OCI-LY1 (cell line): ENCODE data around the gene SFI1.
"Not testable (repeated sequence)": the region's sequence is repeated elsewhere in the genome, so short reads cannot be mapped to it uniquely, and the experiment has no call there.

Experiments used
- H2AFZ ChIP-seq: fragments of 200-600 bp; sonication (generic), shearing (Covaris generic); 2 replicates; pipeline ENCODE4 v1.6.0; 2014; ENCODE audit warnings: antibody characterized with exemption, mild to moderate bottlenecking, low read length
- H3F3A ChIP-seq: fragments of 200-600 bp; sonication (generic), shearing (Covaris generic); 2 replicates; pipeline ENCODE4 v1.6.0; 2014; ENCODE audit warnings: mild to moderate bottlenecking, antibody characterized with exemption, low read length, moderate library complexity; ENCODE audit not compliant: insufficient read depth
- H3K27ac ChIP-seq: fragments of 200-600 bp; sonication (generic); 2 replicates; pipeline ENCODE4 v1.5.1; 2014; ENCODE audit warnings: low read length, mixed run types, mild to moderate bottlenecking, low read depth; ENCODE audit not compliant: poor library complexity, severe bottlenecking
- H3K27me3 ChIP-seq: fragments of 200-600 bp; sonication (generic); 2 replicates; pipeline ENCODE4 v1.6.0; 2014; ENCODE audit warnings: antibody characterized with exemption, mild to moderate bottlenecking, low read length, moderate library complexity; ENCODE audit not compliant: insufficient read depth
- H3K36me3 ChIP-seq: fragments of 200-600 bp; sonication (generic); 2 replicates; pipeline ENCODE4 v1.6.1; 2014; ENCODE audit warnings: mild to moderate bottlenecking, antibody characterized with exemption, low read length, moderate library complexity, mixed read lengths; ENCODE audit not compliant: insufficient read depth
- H3K4me1 ChIP-seq: fragments of 200-600 bp; sonication (generic); 2 replicates; pipeline ENCODE4 v1.5.1; 2014; ENCODE audit warnings: mild to moderate bottlenecking, low read length, moderate library complexity; ENCODE audit not compliant: insufficient read depth, severe bottlenecking
- H3K4me2 ChIP-seq: fragments of 200-600 bp; sonication (generic), shearing (Covaris generic); 2 replicates; pipeline ENCODE4 v1.6.1; 2014; ENCODE audit warnings: low read length
- H3K4me3 ChIP-seq: fragments of 200-600 bp; sonication (generic); 2 replicates; pipeline ENCODE4 v1.5.1; 2014; ENCODE audit warnings: low read length, low read depth, mild to moderate bottlenecking, mixed read lengths; ENCODE audit not compliant: poor library complexity, severe bottlenecking
- H3K79me2 ChIP-seq: fragments of 200-600 bp; shearing (Covaris generic); 2 replicates; pipeline ENCODE4 v1.6.1; 2016; ENCODE audit warnings: mixed run types, low read length, mixed read lengths; ENCODE audit not compliant: insufficient read depth
- H3K9ac ChIP-seq: fragments of 200-600 bp; sonication (generic), shearing (Covaris generic); 2 replicates; pipeline ENCODE4 v1.6.1; 2014; ENCODE audit warnings: mild to moderate bottlenecking, low read length, mixed read lengths
- H3K9me2 ChIP-seq: fragments of 200-600 bp; sonication (generic), shearing (Covaris generic); 2 replicates; pipeline ENCODE4 v1.6.1; 2014; ENCODE audit warnings: low read depth, mild to moderate bottlenecking, low read length, mixed read lengths
- H3K9me3 ChIP-seq: fragments of 200-600 bp; shearing (Covaris generic); 2 replicates; pipeline ENCODE4 v1.6.1; 2014; ENCODE audit warnings: low read length, mixed read lengths
- H4K20me1 ChIP-seq: fragments of 200-600 bp; sonication (generic), shearing (Covaris generic); 2 replicates; pipeline ENCODE4 v1.6.0; 2016; ENCODE audit warnings: mild to moderate bottlenecking, low read length; ENCODE audit not compliant: insufficient read depth
- CTCF ChIP-seq: fragments of 200-600 bp; sonication (generic), shearing (Covaris generic); IDR thresholded peaks from 2 replicates; pipeline ENCODE4 v1.5.1; 2017; ENCODE audit warnings: mild to moderate bottlenecking, antibody characterized with exemption, low read length, moderate library complexity, mixed read lengths
- EZH2 ChIP-seq: fragments of 200-600 bp; sonication (generic), shearing (Covaris generic); IDR thresholded peaks from 2 replicates; pipeline ENCODE4 v1.8.0; 2017; ENCODE audit warnings: borderline replicate concordance, mixed run types, mild to moderate bottlenecking, antibody characterized with exemption, low read length, moderate library complexity, mixed read lengths

SFI1 gene

GRCh38 chr22:31475800-31476199 is 20.5 kb upstream of the SFI1 start:
- no peaks in the 10 kb centered on the region for H3K9me2 ChIP-seq
- no peaks in the 10 kb centered on the region for H4K20me1 ChIP-seq
- H3K36me3 ChIP-seq: peaks cover 79% of the 10 kb centered on the region
- H3K27me3 ChIP-seq: no peaks in the 10 kb centered on the region
- no peaks in the 10 kb centered on the region for H3F3A ChIP-seq
- peaks cover 15% of the 10 kb centered on the region for H3K4me1 ChIP-seq
- H3K4me2 ChIP-seq: no peak overlapping the region
- no peak overlapping the region for H2AFZ ChIP-seq
- H3K4me3 ChIP-seq: no peak overlapping the region
- no peak overlapping the region for H3K9ac ChIP-seq
- peaks cover 26% of the 10 kb centered on the region for H3K79me2 ChIP-seq
- no peaks in the 10 kb centered on the region for H3K9me3 ChIP-seq
- H3K27ac ChIP-seq: no peak overlapping the region
- no peak for TF ChIP-seq EZH2
- TF ChIP-seq CTCF: no peak

GRCh38 chr22:31477329-31477728 is 19.0 kb upstream of the SFI1 start:
- Histone ChIP-seq H3K9ac (peak overlapping the region; percentile 27; the same call in 1 of the 2 replicates), H3K4me1 (peaks cover 15% of the 10 kb centered on the region), H3K4me2 (peak overlapping the region; percentile 45; the same call in 1 of the 2 replicates), H3K4me3 (no peak overlapping the region), H4K20me1 (no peaks in the 10 kb centered on the region), H3K27ac (peak overlapping the region; percentile 81), H3K9me3 (no peaks in the 10 kb centered on the region), H3K27me3 (no peaks in the 10 kb centered on the region), H3K9me2 (no peaks in the 10 kb centered on the region), H3F3A (no peaks in the 10 kb centered on the region), H3K36me3 (peaks cover 80% of the 10 kb centered on the region), H2AFZ (no peak overlapping the region), H3K79me2 (peaks cover 26% of the 10 kb centered on the region)
- no peak for TF ChIP-seq EZH2

- TF ChIP-seq CTCF: no peak
- Histone ChIP-seq H3K79me2 (peaks cover 26% of the 10 kb centered on the region), H3K9ac (no peak overlapping the region)
Measured at GRCh38 chr22:31481129-31481528, 15.2 kb upstream of the SFI1 start.

GRCh38 chr22:31482470-31482869 is 13.9 kb upstream of the SFI1 start:
- not testable (repeated sequence) for H3K9me3 ChIP-seq

More at GRCh38 chr22:31481129-31481528, 15.2 kb upstream of the SFI1 start:
- Histone ChIP-seq H3F3A (no peaks in the 10 kb centered on the region), H3K36me3 (peaks cover 91% of the 10 kb centered on the region), H3K9me3 (no peaks in the 10 kb centered on the region), H2AFZ (no peak overlapping the region), H3K4me2 (no peak overlapping the region), H4K20me1 (no peaks in the 10 kb centered on the region), H3K4me3 (no peak overlapping the region), H3K4me1 (peaks cover 15% of the 10 kb centered on the region), H3K27me3 (no peaks in the 10 kb centered on the region), H3K27ac (no peak overlapping the region), H3K9me2 (no peaks in the 10 kb centered on the region)

GRCh38 chr22:31486369-31486768 is 10.0 kb upstream of the SFI1 start:
- Histone ChIP-seq H3K36me3 (peaks cover 63% of the 10 kb centered on the region), H3K79me2 (peaks cover 27% of the 10 kb centered on the region), H3K4me1 (peaks cover 22% of the 10 kb centered on the region)
- not testable (repeated sequence) for H3K9me2 ChIP-seq, H2AFZ ChIP-seq, H3K27me3 ChIP-seq, H3K9ac ChIP-seq, H3K9me3 ChIP-seq, H3K27ac ChIP-seq, H3F3A ChIP-seq, H3K4me2 ChIP-seq, H4K20me1 ChIP-seq, H3K4me3 ChIP-seq

More at GRCh38 chr22:31482470-31482869, 13.9 kb upstream of the SFI1 start:
- not testable (repeated sequence) for H3K4me1 ChIP-seq, H3K4me2 ChIP-seq, H3K27ac ChIP-seq, H3K4me3 ChIP-seq, H3K9ac ChIP-seq, H2AFZ ChIP-seq, H4K20me1 ChIP-seq, H3K9me2 ChIP-seq, H3F3A ChIP-seq, H3K27me3 ChIP-seq
- Histone ChIP-seq H3K36me3 (peaks cover 89% of the 10 kb centered on the region), H3K79me2 (peaks cover 26% of the 10 kb centered on the region)
